Measurements from ENCODE around the gene CCNI2. TPM values are rescaled to one million over a fixed set of nuclear protein-coding genes. Genes with fewer than 3 reads are reported as not detected.

Gene CCNI2
- total and polyA plus RNA-seq, 9 of the 15 experiments (the other 6 are each of a cell fraction or from before 2014, with no cell fraction given): 0.05 to 1.7 (median 0.81) TPM; not detected in 5

DNA sequence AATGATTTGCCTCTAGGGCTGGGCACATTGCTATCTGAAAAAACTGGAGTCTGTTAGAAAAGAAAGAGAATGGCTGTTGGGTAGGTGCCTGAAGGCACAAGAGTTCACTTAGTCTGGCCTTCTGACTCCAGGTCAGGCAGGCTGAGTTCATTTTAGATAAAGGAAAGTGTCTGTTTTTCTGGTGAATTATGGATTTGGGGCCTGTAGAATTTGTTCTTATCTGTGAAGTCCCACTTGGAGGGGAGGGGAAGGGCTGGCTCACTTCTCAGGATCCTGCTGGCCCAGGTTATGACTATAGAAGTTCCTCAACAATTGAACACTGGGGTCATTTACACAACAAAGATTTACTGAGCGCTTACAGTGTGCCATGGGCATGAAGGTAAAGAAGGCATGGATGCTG lies 41.3 kb downstream of the CCNI2 start:
- in situ Hi-C loops (cut with MboI) (loop anchor here (10.0 kb wide), 1 partner anchor 1826 kb away; no protein-coding TSS in a partner anchor), intact Hi-C loops (cut with micrococcal nuclease) (no loop called here)
- Histone ChIP-seq H3K4me3 (no peak overlapping the region), H3K27ac (ENCODE audit: extremely low read depth, low read depth, low read length) (peak overlapping the region; percentile 58), H3K9me3 (replicated peaks; ENCODE audit: control insufficient read depth, insufficient read depth, low read depth, low read length) (no peaks in the 10 kb centered on the region), H3K4me1 (replicated peaks in 1 of 2; ENCODE audit: control insufficient read depth in 2 of 2, insufficient read depth in 2 of 2, low read length in 2 of 2) (peaks cover 38 to 60% of the 10 kb centered on the region in 2 experiments), H3K9ac (ENCODE audit: insufficient read depth in 1 of 2, low read depth in 2 of 2, low read length in 2 of 2) (peak overlapping the region; percentile 17 to 82; a peak in 2 of 4 replicates), H3K4me2 (ENCODE audit: insufficient read depth, low read length) (peak overlapping the region; percentile 51), H4K20me1 (replicated peaks; ENCODE audit: control insufficient read depth, insufficient read depth, low read length) (no peaks in the 10 kb centered on the region), H3K27me3 (ENCODE audit: control insufficient read depth in 2 of 2, insufficient read depth in 2 of 2, low read length in 2 of 2) (no peaks in the 10 kb centered on the region), H3K9me1 (ENCODE audit: control insufficient read depth, insufficient read depth, low read length) (no peaks in the 10 kb centered on the region), H3K36me3 (ENCODE audit: control insufficient read depth, insufficient read depth, low read length) (no peaks in the 10 kb centered on the region), H2AFZ (ENCODE audit: low read depth, low read length) (peak overlapping the region; percentile 44), H3K79me2 (ENCODE audit: control insufficient read depth, insufficient read depth, low read length) (no peaks in the 10 kb centered on the region)
- BruUV-seq (replicated peaks): no TSS peak
- POLR2A ChIA-PET: interaction anchor here (1.0 to 1.3 kb wide), 3 partner anchors 10 to 15 kb away, joined by 3 to 10 read pairs (median 4); partner anchors contain the start of gene SEPTIN8
- ATAC-seq (peak; percentile 78), FAIRE-seq (peak; percentile 79), DNase-seq (ENCODE audit: extremely low read depth in 1 of 4, low spot score in 3 of 4) (peak in 3 of 4 experiments; percentile 43 to 88 (median 78))
- 0% methylated on average over 1 of the region's 1 CpG for WGBS (ENCODE audit: insufficient coverage, low coverage, missing lambda C conversion rate)
- CTCF ChIA-PET (ENCODE audit: low intra/inter-chr PET ratio): no interaction called here
- TF ChIP-seq PHF21A (IDR thresholded peaks at IDR 0.05; ENCODE audit: borderline replicate concordance, low read depth) (peak; percentile 60; the same call in 1 of the 2 replicates), THRAP3 (IDR thresholded peaks at IDR 0.05; ENCODE audit: borderline replicate concordance) (no peak), ZNF143 (CRISPR knock-in tag; IDR thresholded peaks at IDR 0.05) (no peak), E4F1 (CRISPR knock-in tag; IDR thresholded peaks at IDR 0.05; ENCODE audit: borderline replicate concordance) (no peak), DPF2 (IDR thresholded peaks at IDR 0.05) (peak; percentile 82), ZBTB12 (CRISPR knock-in tag; IDR thresholded peaks at IDR 0.05) (no peak), ATF1 (CRISPR knock-in tag; IDR thresholded peaks at IDR 0.05) (no peak), ATF1 (tag; IDR thresholded peaks at IDR 0.05) (no peak), HDAC2 (IDR thresholded peaks at IDR 0.05) (no peak), SMARCC2 (IDR thresholded peaks at IDR 0.05; ENCODE audit: low read depth) (peak; percentile 35; the same call in 1 of the 2 replicates), RFX5 (IDR thresholded peaks at IDR 0.05; ENCODE audit: low read depth, low read length) (no peak), HDAC3 (IDR thresholded peaks at IDR 0.05; ENCODE audit: borderline replicate concordance, partially characterized antibody) (peak; percentile 46), KDM4B (IDR thresholded peaks at IDR 0.05; ENCODE audit: borderline replicate concordance in 2 of 2, low read depth in 1 of 2) (no peak), THAP12 (CRISPR knock-in tag; IDR thresholded peaks at IDR 0.05) (no peak)
- TF ChIP-seq, protein P1, sequence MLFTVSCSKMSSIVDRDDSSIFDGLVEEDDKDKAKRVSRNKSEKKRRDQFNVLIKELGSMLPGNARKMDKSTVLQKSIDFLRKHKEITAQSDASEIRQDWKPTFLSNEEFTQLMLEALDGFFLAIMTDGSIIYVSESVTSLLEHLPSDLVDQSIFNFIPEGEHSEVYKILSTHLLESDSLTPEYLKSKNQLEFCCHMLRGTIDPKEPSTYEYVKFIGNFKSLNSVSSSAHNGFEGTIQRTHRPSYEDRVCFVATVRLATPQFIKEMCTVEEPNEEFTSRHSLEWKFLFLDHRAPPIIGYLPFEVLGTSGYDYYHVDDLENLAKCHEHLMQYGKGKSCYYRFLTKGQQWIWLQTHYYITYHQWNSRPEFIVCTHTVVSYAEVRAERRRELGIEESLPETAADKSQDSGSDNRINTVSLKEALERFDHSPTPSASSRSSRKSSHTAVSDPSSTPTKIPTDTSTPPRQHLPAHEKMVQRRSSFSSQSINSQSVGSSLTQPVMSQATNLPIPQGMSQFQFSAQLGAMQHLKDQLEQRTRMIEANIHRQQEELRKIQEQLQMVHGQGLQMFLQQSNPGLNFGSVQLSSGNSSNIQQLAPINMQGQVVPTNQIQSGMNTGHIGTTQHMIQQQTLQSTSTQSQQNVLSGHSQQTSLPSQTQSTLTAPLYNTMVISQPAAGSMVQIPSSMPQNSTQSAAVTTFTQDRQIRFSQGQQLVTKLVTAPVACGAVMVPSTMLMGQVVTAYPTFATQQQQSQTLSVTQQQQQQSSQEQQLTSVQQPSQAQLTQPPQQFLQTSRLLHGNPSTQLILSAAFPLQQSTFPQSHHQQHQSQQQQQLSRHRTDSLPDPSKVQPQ (CRISPR knock-in tag; IDR thresholded peaks at IDR 0.05; ENCODE audit: borderline replicate concordance): no peak

All from K562 (cell line).